ENCODE results near the gene TGFBR2.

DNA sequence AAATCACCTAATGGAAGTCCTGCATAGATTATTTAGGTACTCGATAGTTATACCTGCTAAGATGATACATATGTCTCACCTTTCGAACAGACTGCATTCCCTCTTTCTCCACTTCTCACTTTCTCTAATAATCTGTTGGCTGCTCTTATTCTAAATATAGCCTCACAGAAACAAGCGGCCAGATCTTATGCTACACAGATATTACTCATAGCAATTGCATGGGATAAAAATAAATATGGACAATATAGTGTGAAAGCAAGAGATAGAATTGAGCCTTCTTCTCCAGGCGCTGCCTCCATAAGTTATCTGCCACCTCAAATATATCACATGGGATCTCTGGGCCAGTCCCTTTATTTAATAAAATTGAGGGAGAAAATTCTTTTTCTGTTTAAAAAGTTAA, 29.5 kb upstream of the TGFBR2 start:
- TF ChIP-seq CTCF (IDR thresholded peaks at IDR 0.05) (no peak), POLR2A (IDR thresholded peaks at IDR 0.05) (no peak)
